Activated CD8-positive, alpha-beta memory T cell treated with anti-CD3 and anti-CD28 coated beads for 1 hour (primary cell): ENCODE results near the gene PRM1.
A peak's percentile ranks its signal among the peaks of the same experiment; 100 is the strongest.
"Not testable (repeated sequence)": the region's sequence is repeated elsewhere in the genome, so short reads cannot be mapped to it uniquely, and the experiment has no call there.

Experiments used
- DNase-seq, 2 donors: peaks; one replicate each; pipeline ENCODE4 v3.0.0-alpha.2; 2020; ENCODE audit warnings: low read depth in 1 of 2; ENCODE audit errors: extremely low read depth in 1 of 2

The PRM1 gene

DNA sequence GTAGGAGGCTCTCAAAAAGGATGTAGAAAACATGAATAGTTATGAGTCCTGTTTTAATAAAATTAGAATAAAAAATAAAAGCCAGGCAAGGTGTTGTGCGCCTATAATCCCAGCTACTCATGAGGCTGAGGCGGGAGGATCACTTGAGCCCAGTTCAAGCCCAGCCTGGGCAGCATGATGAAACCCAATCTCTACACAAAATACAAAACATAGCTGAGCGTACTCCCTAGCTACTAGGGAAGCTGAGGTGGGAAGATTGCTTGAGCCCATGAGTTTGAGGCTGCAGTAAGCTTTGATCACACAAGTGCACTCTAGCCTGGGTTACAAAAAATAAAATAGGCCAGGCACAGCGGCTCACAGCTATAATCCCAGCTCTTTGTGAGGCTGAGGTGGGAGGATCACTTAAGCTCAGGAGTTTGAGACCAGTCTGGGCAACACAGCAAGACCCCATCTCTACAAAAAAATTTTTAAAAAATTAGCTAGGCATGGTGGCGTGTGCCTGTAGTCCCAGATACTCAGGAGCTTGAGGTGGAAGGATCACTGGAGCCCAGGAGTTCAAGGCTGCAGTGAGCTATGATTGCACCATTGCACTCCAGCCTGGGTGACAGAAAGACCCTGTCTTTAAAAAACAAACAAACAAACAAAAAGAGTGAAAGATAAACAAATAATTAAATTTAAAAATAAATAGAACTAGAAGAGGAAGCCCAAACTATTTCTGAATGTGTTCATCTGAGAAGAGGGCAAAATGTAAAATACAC lies 17.2 kb upstream of the PRM1 start:
- no peak for DNase-seq

DNA sequence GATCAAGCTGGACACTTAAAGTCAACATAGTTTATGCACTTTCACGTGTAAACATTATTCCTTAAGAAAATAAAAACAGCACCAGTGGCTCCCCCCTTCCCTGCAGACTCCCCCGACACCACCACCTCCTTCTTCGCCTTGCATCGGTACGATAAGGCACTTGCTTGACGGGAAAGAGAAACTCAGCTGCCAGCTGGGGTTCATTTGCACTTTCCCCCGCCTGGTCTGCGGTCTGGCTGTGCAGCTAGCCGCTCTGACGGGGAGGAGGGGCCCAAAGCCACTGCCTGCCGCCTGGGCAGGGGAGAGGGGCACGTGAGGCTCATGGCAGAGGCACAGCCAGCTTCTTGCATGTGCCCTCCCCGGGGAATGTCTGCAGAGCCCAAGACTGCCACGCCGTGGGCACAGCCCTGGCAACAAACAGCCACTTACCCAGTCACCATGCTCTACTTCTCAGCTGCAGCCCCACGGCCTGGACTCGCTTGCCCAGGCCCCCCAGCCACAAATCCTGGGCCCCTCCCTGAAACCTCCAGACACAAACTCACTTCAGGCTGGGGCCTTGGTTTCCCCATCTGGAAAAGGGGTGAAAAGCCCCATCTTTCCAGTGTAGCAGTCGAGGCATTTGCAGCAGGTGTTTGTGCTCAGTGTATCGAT lies 16.5 kb upstream of the PRM1 start:
- peak; percentile 31 to 51 for DNase-seq

DNA sequence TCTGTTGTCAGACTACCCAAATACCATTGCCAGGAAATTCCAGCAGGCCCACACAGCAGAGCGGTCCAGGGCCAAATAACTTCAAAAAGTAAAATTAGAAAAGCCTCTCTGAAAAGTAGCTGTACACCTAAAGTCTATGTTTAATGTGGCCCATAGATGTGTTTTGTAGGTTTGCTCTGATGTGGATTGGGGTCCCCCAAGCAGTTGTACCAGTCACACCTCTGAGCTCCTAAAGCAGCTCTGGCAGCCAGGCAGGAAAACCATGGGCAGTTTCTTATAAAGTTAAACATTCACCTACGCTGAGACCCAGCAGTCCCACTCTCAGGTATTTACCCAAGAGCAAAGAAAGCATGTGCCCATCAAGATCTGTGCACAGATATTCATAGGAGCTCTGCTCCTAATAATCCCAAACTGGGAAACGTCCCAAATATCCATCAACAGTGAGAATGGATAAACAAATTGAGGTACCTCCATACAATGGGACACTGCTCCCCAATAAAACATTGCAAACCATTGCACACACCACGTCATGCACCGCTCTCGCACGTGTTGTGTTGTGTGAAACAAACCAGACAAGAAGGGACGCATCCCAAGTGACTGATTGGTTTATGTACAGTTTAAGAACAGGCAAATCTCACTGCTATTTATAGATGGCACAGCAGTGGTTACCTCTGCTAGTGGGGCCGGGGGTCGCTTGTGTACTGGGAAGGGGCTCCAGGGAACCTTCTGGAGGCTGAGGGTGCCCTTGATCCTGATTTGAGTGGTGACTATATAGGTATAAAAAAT lies 15.8 kb upstream of the PRM1 start:
- DNase-seq: no peak

DNA sequence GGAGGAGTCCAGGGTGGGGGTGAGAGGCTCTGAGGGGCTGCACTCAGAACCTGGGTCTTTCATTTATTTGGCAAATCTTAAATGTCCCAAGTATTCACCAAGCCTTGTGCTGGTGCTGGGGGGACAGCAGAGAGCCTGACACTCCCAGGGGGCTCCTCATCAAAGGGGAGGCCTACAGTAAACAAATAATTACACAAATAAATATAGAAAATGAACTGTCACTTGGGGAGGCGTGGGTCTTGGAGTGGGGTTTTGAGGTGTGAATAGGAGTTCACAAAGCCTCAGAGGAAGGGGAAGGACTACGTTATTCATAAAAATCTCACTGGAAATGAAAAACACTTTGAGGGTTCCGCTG lies 15.2 kb upstream of the PRM1 start:
- DNase-seq: no peak

DNA sequence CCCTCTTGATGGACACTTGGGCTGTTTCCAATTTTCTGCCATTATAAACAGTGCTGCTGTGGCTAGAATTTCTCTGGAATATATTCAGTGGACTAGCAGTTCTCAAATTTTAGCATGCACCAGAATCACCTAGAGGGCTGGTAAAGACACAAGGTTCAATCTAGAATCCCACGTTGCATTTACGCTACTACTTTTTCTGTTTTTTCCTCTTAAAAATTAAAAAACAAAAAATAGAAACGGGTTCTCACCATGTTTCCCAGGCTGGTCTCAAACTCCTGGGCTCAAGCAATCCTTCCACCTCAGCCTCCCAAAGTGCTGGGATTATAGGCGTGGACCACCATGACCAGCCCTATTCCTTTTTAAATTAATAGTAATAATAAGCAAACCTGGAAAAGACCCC lies 14.5 kb upstream of the PRM1 start:
- no peak for DNase-seq

DNA sequence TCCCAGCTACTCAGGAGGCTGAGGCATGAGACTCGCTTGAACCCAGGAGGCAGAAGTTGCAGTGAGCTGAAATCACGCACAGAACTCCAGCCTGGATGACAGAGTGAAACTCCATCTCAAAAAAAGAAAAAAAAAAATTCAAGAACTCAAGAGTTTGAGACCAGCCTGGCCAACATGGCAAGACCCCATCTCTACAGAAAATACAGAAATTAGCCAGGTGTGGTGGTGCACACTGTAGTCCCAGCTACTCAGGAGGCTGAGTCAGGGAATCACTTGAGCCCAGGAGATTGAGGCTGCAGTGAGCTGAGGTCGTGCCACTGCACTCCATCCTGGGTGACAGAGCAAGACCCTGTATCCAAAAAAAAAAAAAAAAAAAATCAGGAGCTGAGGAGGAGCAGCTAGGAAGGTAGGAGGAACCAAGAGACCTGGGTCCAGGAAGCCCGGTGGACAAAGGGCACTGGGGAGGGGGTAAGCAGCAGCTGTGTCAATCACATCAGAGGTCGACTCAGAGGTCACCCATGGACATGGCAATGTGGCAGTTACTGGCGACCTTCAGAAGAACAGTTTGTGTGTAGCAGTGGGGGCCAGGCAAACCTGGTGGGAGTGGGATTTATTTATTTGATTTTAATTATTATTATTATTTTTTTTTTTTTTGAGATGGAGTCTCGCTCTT lies 11.1 kb upstream of the PRM1 start:
- no peak for DNase-seq

DNA sequence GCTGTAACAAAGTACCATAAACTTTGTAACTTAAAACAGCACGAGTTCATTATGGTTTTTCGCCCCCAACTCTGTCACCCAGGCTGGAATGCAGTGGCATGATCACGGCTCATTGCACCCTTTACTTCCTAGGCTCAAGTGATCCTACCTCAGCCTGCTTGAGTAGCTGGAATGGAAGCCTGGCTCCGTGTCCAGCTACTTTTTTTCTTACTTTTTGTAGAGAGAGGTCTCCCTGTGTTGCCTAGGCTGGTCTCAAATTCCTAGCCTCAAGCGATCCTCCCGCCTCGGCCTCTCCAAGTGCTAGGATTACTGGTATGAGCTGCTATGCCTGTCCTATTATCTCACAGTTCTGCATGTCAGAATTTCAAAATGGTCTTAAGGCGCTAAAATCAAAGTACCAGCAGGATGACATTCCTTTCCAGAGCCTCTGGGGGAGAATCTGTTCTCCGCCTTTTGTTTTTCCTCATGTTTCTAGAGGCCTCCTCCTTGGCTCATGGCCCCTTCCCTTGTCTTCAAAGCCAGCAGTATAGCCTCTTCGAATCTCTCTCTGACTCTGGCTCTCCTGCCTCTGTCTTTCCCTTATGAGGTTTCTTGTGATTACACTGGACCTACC lies 10.1 kb upstream of the PRM1 start:
- no peak for DNase-seq

DNA sequence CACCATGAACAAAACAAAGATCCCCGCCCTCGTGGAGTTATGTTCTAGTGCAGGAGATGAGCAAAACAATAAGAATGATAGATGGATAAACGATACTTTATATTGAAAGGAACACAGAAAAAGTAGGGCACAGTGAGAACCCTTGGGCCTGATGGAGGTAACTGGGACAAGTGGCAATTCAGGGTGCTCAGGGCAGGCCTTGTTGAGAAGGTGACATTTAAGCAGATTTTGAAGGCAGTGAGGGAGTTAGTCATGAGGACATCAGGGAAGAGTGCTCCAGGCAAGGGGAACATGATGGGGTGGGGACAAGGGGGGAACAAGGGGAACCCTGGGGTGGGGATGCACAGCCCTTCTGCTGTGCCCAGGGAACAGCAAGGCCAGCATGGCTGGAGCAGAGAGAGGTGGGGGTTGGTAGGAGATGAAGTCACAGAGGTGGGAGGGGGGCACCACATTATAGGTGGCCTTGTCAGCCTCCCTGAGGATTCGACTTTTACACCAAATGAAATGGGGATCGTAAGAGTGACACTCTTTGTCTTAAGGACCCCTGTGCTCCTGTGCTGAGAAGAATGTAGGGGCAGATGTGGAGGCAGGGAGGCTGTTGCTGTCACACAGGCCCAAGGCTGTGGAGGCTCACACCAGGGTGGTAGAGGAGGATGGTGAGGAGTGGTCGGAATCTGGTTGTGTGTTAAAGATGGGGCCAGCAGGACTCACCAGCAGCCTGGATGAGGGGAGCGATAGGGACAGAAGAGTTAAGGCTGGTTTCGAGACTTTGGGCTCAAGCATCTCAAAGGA lies 9.2 kb upstream of the PRM1 start:
- no peak for DNase-seq

DNA sequence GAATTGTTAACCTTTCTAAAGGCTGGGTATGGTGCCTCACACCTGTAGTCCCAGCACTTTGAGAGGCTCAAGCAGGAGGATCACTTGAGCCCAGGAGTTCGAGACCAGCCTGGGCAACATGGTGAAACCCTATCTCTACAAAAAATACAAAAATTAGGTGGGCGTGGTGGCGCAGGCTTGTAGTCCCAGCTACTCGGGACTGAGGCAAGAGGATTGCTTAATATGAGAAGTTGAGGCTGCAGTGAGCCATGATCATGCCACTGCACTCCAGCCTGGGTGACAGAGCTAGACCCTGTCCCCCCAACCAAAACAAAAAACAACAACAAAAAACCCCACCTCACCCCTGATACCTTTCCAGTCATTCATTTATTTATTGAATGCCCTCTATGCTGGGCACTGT lies 8.6 kb upstream of the PRM1 start:
- not testable (repeated sequence) for DNase-seq

DNA sequence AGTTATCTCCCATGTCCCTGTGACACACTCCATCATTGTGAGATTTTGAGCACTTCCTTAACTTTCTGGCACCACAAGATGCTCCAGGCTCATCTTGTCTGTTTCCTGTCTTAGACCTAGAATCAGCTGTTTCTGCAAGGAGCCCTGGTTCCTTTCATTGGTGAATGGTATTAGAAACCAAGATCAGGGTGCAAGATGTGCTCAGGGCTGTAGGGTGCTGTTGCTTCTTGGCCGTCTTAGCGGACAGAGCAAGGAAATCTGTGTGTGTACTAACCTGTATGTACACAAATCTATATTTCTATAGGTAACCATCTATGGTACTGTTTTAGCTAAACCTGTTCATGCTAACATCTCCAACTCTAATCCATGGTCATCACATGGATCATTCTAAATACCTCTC lies 8.1 kb upstream of the PRM1 start:
- no peak for DNase-seq

DNA sequence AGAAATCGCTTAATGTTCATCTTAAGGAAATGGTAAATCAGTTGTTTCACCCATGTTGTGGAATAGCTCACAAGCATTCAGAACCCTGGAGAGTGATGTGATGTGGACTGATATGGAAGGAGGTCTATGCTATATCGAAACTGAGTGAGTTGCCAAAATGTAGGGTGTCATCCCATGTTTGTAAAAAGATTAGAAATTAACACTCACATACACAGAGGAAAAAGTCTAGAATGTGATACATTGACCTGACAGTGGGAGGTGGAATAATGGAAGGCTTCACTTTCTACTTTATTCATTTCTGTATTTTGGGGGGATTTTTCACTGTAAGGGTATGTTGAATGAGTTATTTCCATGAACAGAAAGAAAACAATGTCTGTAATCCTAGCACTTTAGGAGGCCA lies 4.7 kb upstream of the PRM1 start:
- no peak for DNase-seq

DNA sequence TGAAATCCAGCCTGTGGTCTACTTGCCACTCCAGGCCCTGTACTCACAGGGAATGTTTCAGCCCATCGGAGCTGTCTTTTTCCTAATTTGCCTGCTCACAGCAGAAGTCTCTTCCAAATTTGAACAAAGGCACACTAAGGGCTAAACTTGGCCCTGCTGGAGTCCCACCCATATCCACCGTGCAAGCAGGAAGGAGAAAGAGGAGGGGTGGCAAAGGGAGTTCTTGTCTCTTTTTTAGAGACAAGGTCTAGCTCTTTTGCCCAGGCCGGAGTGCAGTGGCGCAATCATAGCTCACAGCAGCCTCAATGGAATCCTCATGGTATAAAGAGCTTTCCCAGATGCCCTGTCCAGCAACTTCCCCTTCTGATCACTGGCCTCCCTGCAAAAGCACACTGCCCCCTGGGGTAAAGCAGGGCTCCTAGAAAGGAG lies 2.7 kb upstream of the PRM1 start:
- DNase-seq: no peak

DNA sequence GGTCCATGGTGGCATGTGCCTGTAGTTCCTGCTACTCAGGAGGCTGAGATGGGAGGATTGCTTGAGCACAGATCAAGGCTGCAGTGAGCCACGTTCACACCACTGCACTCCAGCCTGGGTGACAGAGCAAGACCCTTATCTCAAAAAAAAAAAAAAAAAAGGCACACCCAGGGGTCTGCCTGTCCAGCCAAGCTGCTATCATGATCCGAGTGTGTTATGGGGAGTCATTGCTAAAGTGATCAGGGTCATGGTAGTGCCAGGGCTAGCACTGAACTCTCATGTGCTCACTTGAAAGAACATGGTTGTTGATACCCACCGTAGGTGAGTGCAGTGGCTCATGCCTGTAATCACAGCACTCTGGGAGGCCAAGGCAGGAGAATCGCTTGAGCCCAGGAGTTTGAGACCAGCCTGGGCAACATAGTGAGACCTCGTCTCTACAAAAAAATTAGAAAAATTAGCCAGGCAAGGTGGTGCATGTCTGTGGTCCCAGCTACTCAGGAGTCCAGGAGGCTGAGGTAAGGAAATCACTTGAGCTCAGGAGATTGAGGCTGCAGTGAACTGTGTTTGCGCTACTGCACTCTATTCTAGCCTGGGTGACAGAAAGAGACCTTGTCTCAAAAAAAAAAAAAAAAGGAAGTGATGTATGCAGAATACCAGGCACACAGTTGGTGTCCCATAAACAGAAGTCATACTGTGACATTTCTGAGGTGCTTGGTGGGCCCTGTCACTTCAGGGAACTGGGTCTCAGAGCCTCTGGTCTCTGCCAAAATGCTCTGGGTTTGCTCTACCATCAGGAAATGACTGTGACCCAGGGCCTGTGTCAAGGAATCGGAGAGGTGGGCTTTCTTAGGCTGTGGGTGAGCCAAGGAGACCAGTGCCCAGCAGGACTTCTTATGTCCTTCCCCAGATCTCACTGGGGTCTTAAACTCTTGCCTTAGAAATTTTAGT lies 2.2 kb downstream of the PRM1 start:
- no peak for DNase-seq

DNA sequence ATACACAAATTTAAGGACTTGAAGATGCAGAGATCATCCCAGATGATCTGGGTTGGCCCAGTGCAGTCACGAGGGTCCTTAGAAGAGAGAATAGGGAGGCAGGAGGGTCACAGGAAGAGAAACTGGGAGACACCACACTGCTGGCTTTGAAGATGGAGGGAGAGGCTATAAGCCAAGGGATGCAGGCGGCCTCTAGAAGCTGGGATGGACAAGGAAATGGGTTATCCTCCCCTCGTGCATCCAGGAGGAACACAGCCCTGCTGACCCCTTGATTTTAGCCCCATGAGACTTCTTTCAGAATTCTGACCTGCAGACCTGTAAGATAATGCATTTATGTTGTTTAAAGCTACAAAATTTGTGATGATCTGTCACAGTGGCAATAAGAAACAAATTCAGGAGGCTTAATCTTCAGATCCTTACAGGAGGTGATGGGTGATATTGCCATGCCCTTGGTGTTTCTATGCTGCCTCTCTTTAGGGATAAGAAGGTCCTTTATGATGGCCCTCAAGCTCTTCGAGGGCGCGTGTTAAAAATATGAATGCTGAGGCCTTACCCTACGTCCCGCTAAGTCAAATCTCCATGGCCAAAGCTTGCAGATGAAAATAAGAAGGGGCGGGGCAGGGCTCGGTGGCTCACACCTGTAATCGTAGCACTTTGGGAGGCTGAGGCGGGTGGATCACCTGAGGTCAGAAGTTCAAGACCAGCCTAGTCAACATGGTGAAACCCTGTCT lies 3.4 kb downstream of the PRM1 start:
- no peak for DNase-seq

DNA sequence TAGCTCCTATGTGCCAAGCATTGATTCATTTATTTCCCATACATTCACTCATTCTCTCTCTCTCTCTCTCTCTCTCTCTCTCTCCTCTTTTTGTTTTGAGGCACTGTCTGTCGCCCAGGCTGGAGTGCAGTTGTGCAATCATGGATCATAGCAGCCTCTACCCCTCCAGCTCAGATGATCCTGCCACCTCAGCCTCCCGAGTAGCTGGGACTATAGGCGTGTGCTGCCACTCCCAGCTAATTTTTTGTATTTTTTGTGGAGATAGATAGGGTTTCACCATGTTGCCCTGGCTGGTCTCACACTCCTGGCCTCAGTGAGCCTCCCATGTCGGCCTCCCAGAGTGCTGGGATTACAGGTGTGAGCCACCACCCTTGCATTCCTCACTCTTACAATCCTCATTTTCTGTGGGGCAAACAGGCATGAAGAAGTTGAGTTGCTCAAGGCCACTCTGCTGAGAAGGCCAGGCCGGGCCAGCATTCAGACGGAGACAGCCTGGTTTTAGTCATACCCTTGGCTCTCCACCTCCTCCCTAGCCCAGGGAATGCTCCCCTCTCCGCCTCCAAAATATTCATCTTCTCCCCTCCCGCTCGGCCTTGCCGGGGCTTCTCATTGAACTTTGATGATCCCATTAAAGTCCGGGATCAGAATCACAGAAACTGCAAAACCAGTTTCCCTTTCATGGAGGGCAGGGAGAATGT lies 4.1 kb downstream of the PRM1 start:
- DNase-seq: no peak

DNA sequence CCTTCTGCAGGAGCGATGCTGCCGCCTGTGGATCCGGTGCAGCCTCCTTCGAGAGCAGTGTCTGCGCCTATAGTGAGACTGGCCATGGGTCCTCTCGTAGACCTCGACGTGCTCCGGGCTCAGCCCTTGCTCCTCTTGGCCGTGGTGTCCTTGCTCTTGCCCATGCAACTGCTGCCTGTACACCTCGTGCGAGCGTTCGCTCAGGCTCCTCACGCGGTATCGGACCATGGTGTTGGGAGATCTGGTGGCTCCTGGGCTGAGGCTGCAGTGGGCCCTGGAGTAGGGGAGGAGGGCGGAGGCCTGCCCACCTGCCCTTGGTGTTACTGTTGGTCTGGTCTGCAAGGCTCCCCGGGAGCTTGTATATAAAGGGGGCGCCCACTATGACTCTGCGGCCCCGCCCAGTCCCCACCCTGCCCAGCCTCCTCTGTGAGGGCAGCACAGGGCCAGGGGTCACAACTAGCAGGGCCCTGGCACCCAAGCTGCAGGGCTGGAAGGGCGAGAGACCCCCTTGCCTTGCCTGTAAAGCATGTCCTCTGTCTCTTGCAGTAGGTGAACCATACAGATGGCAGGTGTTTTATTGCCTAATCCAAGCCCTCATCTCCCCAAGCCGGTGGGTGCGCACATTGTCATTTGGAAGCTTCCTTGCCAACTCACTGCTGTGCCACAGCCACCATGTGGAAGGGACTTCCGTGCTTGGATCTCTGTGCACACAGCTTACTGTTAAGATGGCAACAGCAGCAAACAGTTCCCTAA lies 4.8 kb downstream of the PRM1 start, which contains the start of gene PRM2:
Gene PRM2, minus strand, starts transcription at position 338 of the 753 bp plus-strand sequence. Its CDS starts 110 bp downstream, at position 228.
- no peak for DNase-seq

DNA sequence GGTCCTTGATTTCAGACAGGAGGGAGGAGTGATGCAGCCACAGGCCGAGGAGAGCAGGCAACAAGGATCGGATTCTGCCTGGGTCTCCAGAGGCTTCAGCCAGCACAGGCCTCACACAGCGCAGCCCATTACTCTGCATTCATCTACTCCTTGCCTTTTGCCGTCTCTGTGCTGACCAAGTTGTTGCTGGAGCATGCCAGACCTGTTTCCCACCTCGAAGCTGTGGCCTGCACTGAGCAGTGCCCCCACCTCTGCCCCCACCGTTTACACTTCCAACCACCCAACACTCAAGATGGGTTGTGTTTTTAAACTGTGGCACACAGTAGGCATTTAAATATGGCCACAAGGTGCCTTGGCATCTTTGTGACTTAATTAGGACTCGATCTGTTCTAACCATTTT lies 6.2 kb downstream of the PRM1 start:
- no peak for DNase-seq
